Large intestine (tissue), 3 donors: ENCODE results near the gene WNT8B. TPM values are rescaled to one million over a fixed set of nuclear protein-coding genes. Genes with fewer than 3 reads are reported as not detected.

ENCODE experiments used
- DNase-seq, 2 donors: peaks; one replicate each; pipeline versions ENCODE4 v3.0.0 to v3.0.0-alpha.2; 2013
- H3K27ac ChIP-seq: one replicate; pipeline ENCODE4 v1.5.1; 2013; ENCODE audit warnings: low read length
- H3K27me3 ChIP-seq: 2 replicates; pipeline ENCODE4 v1.6.1; 2013; ENCODE audit warnings: low read length; ENCODE audit not compliant: control insufficient read depth, insufficient read depth
- H3K36me3 ChIP-seq: 2 replicates; pipeline ENCODE4 v1.6.1; 2013; ENCODE audit warnings: low read length; ENCODE audit not compliant: control insufficient read depth, insufficient read depth
- H3K4me1 ChIP-seq: one replicate; pipeline ENCODE4 v1.6.1; 2013; ENCODE audit warnings: low read length; ENCODE audit not compliant: control insufficient read depth, insufficient read depth
- H3K4me3 ChIP-seq: one replicate; pipeline ENCODE4 v1.5.1; 2013; ENCODE audit warnings: low read length
- H3K9me3 ChIP-seq: one replicate; pipeline ENCODE4 v1.6.1; 2013; ENCODE audit warnings: mild to moderate bottlenecking, low read depth, low read length, moderate library complexity; ENCODE audit not compliant: control insufficient read depth
- WGBS: methylation state at CpG from one replicate; pipeline ENCODE4 v1.1.5; 2013; ENCODE audit warnings: low lambda C conversion rate; ENCODE audit not compliant: insufficient coverage; 5-methylcytosine and 5-hydroxymethylcytosine counted together
- polyA plus RNA-seq: library from polyadenylated mRNA; unstranded; fragments of 120-200 nt; gene quantifications from one replicate; pipeline ENCODE4 v1.2.1, GENCODE V29; 2013

WNT8B gene
- polyA plus RNA-seq, 1 donor = 0.09 TPM

GRCh38 chr10:100482834-100483185, 20.0 kb downstream of the WNT8B start:
- DNase-seq = no peak
- no peaks in the 10 kb centered on the region for H3K9me3 ChIP-seq
- no peak overlapping the region for H3K4me3 ChIP-seq
- peaks cover 37% of the 10 kb centered on the region for H3K4me1 ChIP-seq
- H3K27ac ChIP-seq = no peak overlapping the region
- H3K27me3 ChIP-seq = peaks cover 14% of the 10 kb centered on the region
- H3K36me3 ChIP-seq = peaks cover 9% of the 10 kb centered on the region
- WGBS = no CpG with 5 or more reads among the region's 5 CpGs

- no peaks in the 10 kb centered on the region for H3K9me3 ChIP-seq
- peaks cover 12% of the 10 kb centered on the region for H3K36me3 ChIP-seq
- peaks cover 14% of the 10 kb centered on the region for H3K27me3 ChIP-seq
- no peak for DNase-seq
- no peak overlapping the region for H3K27ac ChIP-seq
- WGBS = 92% methylated on average over 2 of the region's 5 CpGs
- no peak overlapping the region for H3K4me3 ChIP-seq
- peaks cover 33% of the 10 kb centered on the region for H3K4me1 ChIP-seq
Measured at GRCh38 chr10:100483876-100484666, 21.3 kb downstream of the WNT8B start.

- no peak overlapping the region for H3K27ac ChIP-seq
- 0% methylated on average over 1 of the region's 8 CpGs for WGBS
- peaks cover 11% of the 10 kb centered on the region for H3K27me3 ChIP-seq
- peaks cover 17% of the 10 kb centered on the region for H3K36me3 ChIP-seq
- peaks cover 23% of the 10 kb centered on the region for H3K4me1 ChIP-seq
- H3K9me3 ChIP-seq = no peaks in the 10 kb centered on the region
- no peak overlapping the region for H3K4me3 ChIP-seq
- no peak for DNase-seq
Measured at GRCh38 chr10:100485366-100485765, 22.6 kb downstream of the WNT8B start.

- Histone ChIP-seq H3K9me3 (no peaks in the 10 kb centered on the region), H3K27me3 (peaks cover 9% of the 10 kb centered on the region), H3K4me1 (peaks cover 20% of the 10 kb centered on the region), H3K4me3 (no peak overlapping the region), H3K27ac (no peak overlapping the region), H3K36me3 (peaks cover 20% of the 10 kb centered on the region)
- WGBS = no CpG with 5 or more reads among the region's 10 CpGs
- no peak for DNase-seq
Measured at GRCh38 chr10:100485801-100486495, 23.1 kb downstream of the WNT8B start.

GRCh38 chr10:100487529-100487928, 24.7 kb downstream of the WNT8B start:
- peaks cover 11% of the 10 kb centered on the region for H3K4me1 ChIP-seq
- no peak overlapping the region for H3K4me3 ChIP-seq
- WGBS = 83% methylated on average over 1 of the region's 6 CpGs
- peaks cover 4% of the 10 kb centered on the region for H3K27me3 ChIP-seq
- H3K36me3 ChIP-seq = peaks cover 20% of the 10 kb centered on the region
- no peak for DNase-seq
- no peaks in the 10 kb centered on the region for H3K9me3 ChIP-seq
- H3K27ac ChIP-seq = no peak overlapping the region

GRCh38 chr10:100489396-100489795, 26.6 kb downstream of the WNT8B start:
- peaks cover 20% of the 10 kb centered on the region for H3K36me3 ChIP-seq
- WGBS = no CpG with 5 or more reads among the region's 5 CpGs

GRCh38 chr10:100490531-100490930, 27.7 kb downstream of the WNT8B start:
- WGBS = 100% methylated on average over 1 of the region's 2 CpGs
- H3K4me1 ChIP-seq = no peaks in the 10 kb centered on the region
- peaks cover 20% of the 10 kb centered on the region for H3K36me3 ChIP-seq

More at GRCh38 chr10:100489396-100489795, 26.6 kb downstream of the WNT8B start:
- H3K27ac ChIP-seq = no peak overlapping the region
- no peaks in the 10 kb centered on the region for H3K27me3 ChIP-seq
- H3K4me3 ChIP-seq = no peak overlapping the region
- H3K9me3 ChIP-seq = no peaks in the 10 kb centered on the region
- no peaks in the 10 kb centered on the region for H3K4me1 ChIP-seq
- no peak for DNase-seq

GRCh38 chr10:100496567-100496966, 33.8 kb downstream of the WNT8B start:
- DNase-seq = no peak
- H3K9me3 ChIP-seq = no peaks in the 10 kb centered on the region
- 100% methylated on average over 1 of the region's 2 CpGs for WGBS
- H3K4me3 ChIP-seq = no peak overlapping the region
- no peak overlapping the region for H3K27ac ChIP-seq
- H3K4me1 ChIP-seq = no peaks in the 10 kb centered on the region
- peaks cover 46% of the 10 kb centered on the region for H3K36me3 ChIP-seq
- H3K27me3 ChIP-seq = no peaks in the 10 kb centered on the region

More at GRCh38 chr10:100490531-100490930, 27.7 kb downstream of the WNT8B start:
- Histone ChIP-seq H3K27ac (no peak overlapping the region), H3K27me3 (no peaks in the 10 kb centered on the region), H3K4me3 (no peak overlapping the region), H3K9me3 (no peaks in the 10 kb centered on the region)
- no peak for DNase-seq

- no peak overlapping the region for H3K4me3 ChIP-seq
- no CpG with 5 or more reads among the region's 4 CpGs for WGBS
- no peaks in the 10 kb centered on the region for H3K27me3 ChIP-seq
- H3K36me3 ChIP-seq = peaks cover 51% of the 10 kb centered on the region
- no peak for DNase-seq
- no peak overlapping the region for H3K27ac ChIP-seq
- no peaks in the 10 kb centered on the region for H3K4me1 ChIP-seq
- no peaks in the 10 kb centered on the region for H3K9me3 ChIP-seq
Measured at GRCh38 chr10:100498059-100498458, 35.2 kb downstream of the WNT8B start.

GRCh38 chr10:100501423-100501822, 38.6 kb downstream of the WNT8B start:
- Histone ChIP-seq H3K27ac (no peak overlapping the region), H3K27me3 (no peaks in the 10 kb centered on the region), H3K36me3 (peaks cover 51% of the 10 kb centered on the region), H3K4me3 (no peak overlapping the region), H3K4me1 (no peaks in the 10 kb centered on the region), H3K9me3 (no peaks in the 10 kb centered on the region)
- DNase-seq = no peak
